H9 (cell line): ENCODE data around the gene DCUN1D4. TPM values are rescaled to one million over a fixed set of nuclear protein-coding genes. Genes with fewer than 3 reads are reported as not detected.

Experiments
- DNase-seq: peaks from one replicate; pipeline ENCODE4 v3.0.0-alpha.2; 2017
- H2AFZ ChIP-seq: one replicate; pipeline ENCODE4 v1.6.1; 2013; ENCODE audit warnings: mild to moderate bottlenecking, low read length, control low read depth, moderate library complexity
- H2AK5ac ChIP-seq: 2 replicates; pipeline ENCODE4 v1.6.1; 2013; ENCODE audit warnings: low read length, control low read depth, mixed read lengths; ENCODE audit not compliant: insufficient read length
- H2BK120ac ChIP-seq: one replicate; pipeline ENCODE4 v1.6.1; 2013; ENCODE audit warnings: low read depth, mild to moderate bottlenecking, low read length, control low read depth, inconsistent platforms; ENCODE audit not compliant: poor library complexity, severe bottlenecking
- H2BK12ac ChIP-seq: 2 replicates; pipeline ENCODE4 v1.6.1; 2013; ENCODE audit warnings: low read length, control low read depth, mixed read lengths, low read depth; ENCODE audit not compliant: insufficient read length
- H2BK15ac ChIP-seq: 2 replicates; pipeline ENCODE4 v1.6.1; 2013; ENCODE audit warnings: low read depth, low read length, control low read depth
- H2BK20ac ChIP-seq: one replicate; pipeline ENCODE4 v1.6.1; 2013; ENCODE audit warnings: low read depth, mild to moderate bottlenecking, low read length, control low read depth, inconsistent platforms; ENCODE audit not compliant: poor library complexity, severe bottlenecking
- H2BK5ac ChIP-seq: 2 replicates; pipeline ENCODE4 v1.6.1; 2013; ENCODE audit warnings: low read length, control low read depth, mixed read lengths; ENCODE audit not compliant: insufficient read length
- H3K14ac ChIP-seq: 2 replicates; pipeline ENCODE4 v1.6.1; 2013; ENCODE audit warnings: low read length, control low read depth; ENCODE audit not compliant: insufficient read depth
- H3K18ac ChIP-seq: 2 replicates; pipeline ENCODE4 v1.6.1; 2013; ENCODE audit warnings: low read depth, mild to moderate bottlenecking, mixed read lengths, low read length, control low read depth; ENCODE audit not compliant: insufficient read length
- H3K23ac ChIP-seq: 2 replicates; pipeline ENCODE4 v1.6.1; 2013; ENCODE audit warnings: low read length, control low read depth, mixed read lengths, low read depth; ENCODE audit not compliant: insufficient read length
- H3K23me2 ChIP-seq: 2 replicates; pipeline ENCODE4 v1.6.1; 2013; ENCODE audit warnings: low read depth, mild to moderate bottlenecking, mixed read lengths, low read length, control low read depth; ENCODE audit not compliant: insufficient read length, poor library complexity, severe bottlenecking
- H3K27ac ChIP-seq: 2 replicates; pipeline ENCODE4 v1.5.1; 2013; ENCODE audit warnings: low read length, control low read depth, mixed read lengths, low read depth; ENCODE audit not compliant: insufficient read length
- H3K27me3 ChIP-seq: 2 replicates; pipeline ENCODE4 v1.6.1; 2013; ENCODE audit warnings: low read length, control low read depth, inconsistent platforms; ENCODE audit not compliant: insufficient read depth
- H3K4ac ChIP-seq: 2 replicates; pipeline ENCODE4 v1.6.1; 2013; ENCODE audit warnings: low read depth, mild to moderate bottlenecking, control low read depth, inconsistent platforms, low read length, moderate library complexity
- H3K4me1 ChIP-seq: 2 replicates; pipeline ENCODE4 v1.6.1; 2013; ENCODE audit warnings: low read length, control low read depth, inconsistent platforms; ENCODE audit not compliant: insufficient read depth
- H3K4me2 ChIP-seq: 2 replicates; pipeline ENCODE4 v1.6.1; 2013; ENCODE audit warnings: low read length, control low read depth, mixed read lengths; ENCODE audit not compliant: insufficient read length, insufficient read depth
- H3K56ac ChIP-seq: 2 replicates; pipeline ENCODE4 v1.6.1; 2013; ENCODE audit warnings: low read depth, mild to moderate bottlenecking, mixed read lengths, low read length, control low read depth; ENCODE audit not compliant: insufficient read length
- H3K79me1 ChIP-seq: 2 replicates; pipeline ENCODE4 v1.6.1; 2013; ENCODE audit warnings: low read depth, mild to moderate bottlenecking, moderate library complexity, low read length, control low read depth, inconsistent platforms; ENCODE audit not compliant: insufficient read depth, poor library complexity, severe bottlenecking
- H3K79me2 ChIP-seq: 2 replicates; pipeline ENCODE4 v1.6.1; 2013; ENCODE audit warnings: low read length, control low read depth, inconsistent platforms; ENCODE audit not compliant: insufficient read depth
- H3K9ac ChIP-seq: 2 replicates; pipeline ENCODE4 v1.6.1; 2013; ENCODE audit warnings: low read length, control low read depth, mixed read lengths; ENCODE audit not compliant: insufficient read length; ENCODE audit errors: extremely low read depth
- H3K9me3 ChIP-seq: one replicate; pipeline ENCODE4 v1.6.1; 2013; ENCODE audit warnings: low read depth, low read length, inconsistent platforms; ENCODE audit not compliant: control insufficient read depth
- H3T11ph ChIP-seq: one replicate; pipeline ENCODE4 v1.6.1; 2013; ENCODE audit warnings: mild to moderate bottlenecking, low read length, control low read depth, inconsistent platforms
- H4K20me1 ChIP-seq: one replicate; pipeline ENCODE4 v1.6.1; 2013; ENCODE audit not compliant: control insufficient read depth, insufficient read length, insufficient read depth
- H4K5ac ChIP-seq: 2 replicates; pipeline ENCODE4 v1.6.1; 2013; ENCODE audit warnings: low read depth, mild to moderate bottlenecking, mixed read lengths, low read length, control low read depth; ENCODE audit not compliant: insufficient read length
- H4K8ac ChIP-seq: replicated peaks from 2 replicates; pipeline ENCODE4 v1.6.1; 2013; ENCODE audit warnings: low read length, control low read depth, mixed read lengths, low read depth; ENCODE audit not compliant: insufficient read length
- H4K91ac ChIP-seq: 2 replicates; pipeline ENCODE4 v1.6.1; 2013; ENCODE audit warnings: low read depth, mild to moderate bottlenecking, moderate library complexity, mixed read lengths, low read length, control low read depth; ENCODE audit not compliant: insufficient read length
- H3K27ac Mint-ChIP-seq, 3 experiments: 2 replicates in 2 of 3; 3 replicates in 1 of 3; pipeline ENCODE4 v1.8.0; 2020 to 2021; ENCODE audit warnings: mixed read lengths in 3 of 3, mild to moderate bottlenecking in 1 of 3, moderate library complexity in 1 of 3
- H3K27me3 Mint-ChIP-seq: 2 replicates; pipeline ENCODE4 v1.8.0; 2021; ENCODE audit warnings: low read depth, mild to moderate bottlenecking, moderate library complexity, mixed read lengths
- H3K36me3 Mint-ChIP-seq, 3 experiments: 2 replicates in 2 of 3; 3 replicates in 1 of 3; pipeline ENCODE4 v1.8.0; 2020 to 2021; ENCODE audit warnings: low read depth in 3 of 3, mixed read lengths in 3 of 3; ENCODE audit not compliant: insufficient read depth in 1 of 3
- H3K4me1 Mint-ChIP-seq, 2 experiments: 2 replicates each; pipeline ENCODE4 v1.8.0; 2020; ENCODE audit warnings: mixed read lengths in 2 of 2
- H3K4me3 Mint-ChIP-seq, 2 experiments: 2 replicates in 1 of 2; 3 replicates in 1 of 2; pipeline ENCODE4 v1.8.0; 2020 to 2021; ENCODE audit warnings: mild to moderate bottlenecking in 2 of 2, mixed read lengths in 2 of 2, moderate library complexity in 1 of 2
- H3K9me3 Mint-ChIP-seq, 2 experiments: 2 replicates in 1 of 2; 3 replicates in 1 of 2; pipeline ENCODE4 v1.8.0; 2020; ENCODE audit warnings: mild to moderate bottlenecking in 2 of 2, mixed read lengths in 2 of 2, moderate library complexity in 1 of 2
- CTCF ChIP-seq: fragments of 200-600 bp; sonication (generic); conservative IDR thresholded peaks from 3 replicates; pipeline ENCODE4 v1.8.0; 2021; ENCODE audit warnings: antibody characterized with exemption, mild to moderate bottlenecking
- whole genome bisulfite sequencing: extraction: QIAGEN DNeasy Blood & Tissue Kit; methylation state at CpG from one replicate; pipeline ENCODE4 v1.1.7; 2013; ENCODE audit warnings: missing lambda C conversion rate, low lambda C conversion rate, mixed read lengths; ENCODE audit not compliant: insufficient read length; ENCODE audit errors: extremely low coverage; 5-methylcytosine and 5-hydroxymethylcytosine counted together
- total RNA-seq: library from RNA; stranded (reverse); gene quantifications from 2 replicates; pipeline ENCODE4 v1.2.1, GENCODE V29; 2021

Gene DCUN1D4
- total RNA-seq, 1 experiment from 2014 or later: 46.7 TPM

DNA sequence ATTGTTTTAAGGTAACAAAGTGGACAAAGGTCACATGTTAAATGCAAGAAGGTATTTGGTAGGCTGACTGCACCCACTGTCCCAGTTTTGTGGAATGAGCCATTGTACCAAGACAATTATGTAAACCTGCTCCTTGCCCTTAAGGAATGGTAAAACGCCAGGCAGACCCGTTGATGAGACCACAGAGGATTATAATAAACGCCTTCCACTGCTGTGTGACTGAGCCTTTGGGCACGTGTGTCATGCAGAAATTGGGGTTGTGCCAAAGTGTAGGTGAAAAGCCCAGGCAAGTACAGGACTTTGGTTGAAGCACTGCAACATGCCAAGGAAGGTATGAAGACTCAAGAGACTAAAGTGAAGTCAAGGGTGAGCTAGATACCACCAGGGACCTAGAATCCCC, 117.5 kb downstream of the DCUN1D4 start:
- Histone ChIP-seq H3K27ac (no peak overlapping the region), H3K79me2 (no peaks in the 10 kb centered on the region), H2BK20ac (no peak overlapping the region), H3K27me3 (no peaks in the 10 kb centered on the region), H2AFZ (no peak overlapping the region), H2BK120ac (no peak overlapping the region), H4K5ac (no peak overlapping the region), H4K20me1 (no peaks in the 10 kb centered on the region), H3K14ac (no peak overlapping the region), H2AK5ac (no peak overlapping the region), H3K56ac (no peak overlapping the region), H3K79me1 (no peaks in the 10 kb centered on the region), H3K18ac (no peak overlapping the region), H3T11ph (no peak overlapping the region), H3K23me2 (no peaks in the 10 kb centered on the region), H2BK15ac (no peak overlapping the region), H3K9ac (no peak overlapping the region), H2BK5ac (no peak overlapping the region), H3K4ac (no peak overlapping the region), H3K4me1 (no peaks in the 10 kb centered on the region), H3K4me2 (no peak overlapping the region), H2BK12ac (no peak overlapping the region), H4K91ac (no peak overlapping the region), H3K9me3 (no peaks in the 10 kb centered on the region), H4K8ac (no peak overlapping the region), H3K23ac (no peak overlapping the region)
- DNase-seq: no peak
- no CpG with 5 or more reads among the region's 4 CpGs for WGBS
- Mint-ChIP-seq H3K4me1 (peaks cover 0 to 20% of the 10 kb centered on the region in 2 experiments; a peak in 2 of 4 replicates), H3K9me3 (peaks cover 0 to 70% of the 10 kb centered on the region in 2 experiments; a peak in 4 of 5 replicates), H3K36me3 (no peaks in the 10 kb centered on the region; a peak in 1 of 7 replicates), H3K27me3 (peaks cover 30% of the 10 kb centered on the region), H3K4me3 (no peak overlapping the region), H3K27ac (no peak overlapping the region)
- TF ChIP-seq CTCF: no peak
